OCI-LY7 (cell line): ENCODE data around the gene RPS3A. TPM values are rescaled to one million over a fixed set of nuclear protein-coding genes. Genes with fewer than 3 reads are reported as not detected.

Experiments
- BruUV-seq: library from RNA; stranded (reverse); fragments of 400-500 nt; replicated peaks from 2 replicates; lab custom pipeline; 2021; lab: Mats Ljungman, UMichigan
- CTCF ChIA-PET: fragments of 300-600 bp; sonication (Branson Sonifier 250); formaldehyde crosslinking; loops from one replicate; lab custom pipeline; 2022; ENCODE audit warnings: antibody characterized with exemption; ENCODE audit not compliant: unreplicated experiment; lab: Charles Lee
- POLR2A ChIA-PET: fragments of 300-600 bp; sonication (Branson Sonifier 250); formaldehyde crosslinking; loops from one replicate; lab custom pipeline; 2022; ENCODE audit warnings: antibody characterized with exemption; lab: Charles Lee
- DNase-seq: peaks from one replicate; pipeline ENCODE4 v3.0.0-alpha.2; 2015; ENCODE audit warnings: low spot score
- H2AFZ ChIP-seq: fragments of 200-600 bp; sonication (generic), shearing (Covaris generic); 2 replicates; pipeline ENCODE4 v1.6.1; 2014; ENCODE audit warnings: mild to moderate bottlenecking, antibody characterized with exemption, low read length, moderate library complexity
- H3K27ac ChIP-seq: fragments of 200-600 bp; sonication (generic); 2 replicates; pipeline ENCODE4 v1.5.1; 2014; ENCODE audit warnings: mixed run types, low read depth, mild to moderate bottlenecking, moderate library complexity, low read length, inconsistent platforms; ENCODE audit not compliant: poor library complexity, severe bottlenecking
- H3K36me3 ChIP-seq: fragments of 200-600 bp; sonication (generic); 2 replicates; pipeline ENCODE4 v1.6.1; 2014; ENCODE audit warnings: mild to moderate bottlenecking, antibody characterized with exemption, low read length, moderate library complexity, mixed read lengths; ENCODE audit not compliant: insufficient read depth
- H3K4me1 ChIP-seq: fragments of 200-600 bp; sonication (generic); 2 replicates; pipeline ENCODE4 v1.5.1; 2014; ENCODE audit warnings: mild to moderate bottlenecking, low read length; ENCODE audit not compliant: insufficient read depth, poor library complexity, severe bottlenecking
- H3K4me2 ChIP-seq: fragments of 200-600 bp; sonication (generic); 2 replicates; pipeline ENCODE4 v1.6.1; 2014; ENCODE audit warnings: mild to moderate bottlenecking, low read length
- H3K4me3 ChIP-seq: fragments of 200-600 bp; sonication (generic); 2 replicates; pipeline ENCODE4 v1.5.1; 2014; ENCODE audit warnings: mild to moderate bottlenecking, low read depth, low read length; ENCODE audit not compliant: poor library complexity, severe bottlenecking
- H3K79me2 ChIP-seq: fragments of 200-600 bp; sonication (generic); 2 replicates; pipeline ENCODE4 v1.6.1; 2016; ENCODE audit warnings: low read depth, mild to moderate bottlenecking, low read length, moderate library complexity, mixed read lengths; ENCODE audit not compliant: insufficient read depth
- H3K9me2 ChIP-seq: fragments of 200-600 bp; sonication (generic); 2 replicates; pipeline ENCODE4 v1.6.1; 2016; ENCODE audit warnings: mild to moderate bottlenecking, low read length, mixed read lengths; ENCODE audit not compliant: insufficient read depth
- H3K9me3 ChIP-seq: fragments of 200-600 bp; sonication (generic); 2 replicates; pipeline ENCODE4 v1.6.1; 2014; ENCODE audit warnings: mild to moderate bottlenecking, mixed run types, low read length, mixed read lengths
- H4K20me1 ChIP-seq: fragments of 200-600 bp; sonication (generic); 2 replicates; pipeline ENCODE4 v1.6.1; 2014; ENCODE audit warnings: mild to moderate bottlenecking, antibody characterized with exemption, low read length, moderate library complexity, mixed read lengths; ENCODE audit not compliant: insufficient read depth
- CTCF ChIP-seq: fragments of 200-600 bp; sonication (generic); conservative IDR thresholded peaks from 2 replicates; pipeline ENCODE4 v1.5.1; 2014; ENCODE audit warnings: mild to moderate bottlenecking, antibody characterized with exemption, low read length, moderate library complexity, mixed read lengths
- EZH2phosphoT487 ChIP-seq: fragments of 200-600 bp; sonication (generic); IDR thresholded peaks from 2 replicates; pipeline ENCODE4 v1.6.1; 2018; ENCODE audit warnings: low read depth, borderline replicate concordance, mild to moderate bottlenecking, mixed run types, antibody characterized with exemption, low read length, moderate library complexity, mixed read lengths
- intact Hi-C: fragments of 100-400 bp; cut with micrococcal nuclease; formaldehyde crosslinking; loops from one replicate; pipeline ENCODE4 v1.10.0; 2022; ENCODE audit not compliant: unreplicated experiment
- small RNA-seq: library from RNA; depleted of rRNA; stranded (forward); fragments of <200 nt; gene quantifications from one replicate; pipeline ENCODE3, GENCODE V24; 2014
- total RNA-seq, 2 experiments: library from RNA; depleted of rRNA in 1 of 2; stranded (reverse); fragments of >200 nt in 1 of 2; shearing (Covaris generic) in 1 of 2; gene quantifications; 2 replicates each; pipeline ENCODE4 v1.2.3, GENCODE V29; 2014 to 2022

The RPS3A gene
- total RNA-seq, 2 experiments from 2014 or later = 2,759 to 2,852 TPM

GRCh38 chr4:151153585-151153984 is 54.2 kb downstream of the RPS3A start:
- DNase-seq = no peak
- Histone ChIP-seq H4K20me1 (no peaks in the 10 kb centered on the region), H3K27ac (no peak overlapping the region), H2AFZ (no peak overlapping the region), H3K9me2 (no peaks in the 10 kb centered on the region), H3K4me3 (no peak overlapping the region), H3K9me3 (no peaks in the 10 kb centered on the region), H3K4me1 (no peaks in the 10 kb centered on the region), H3K4me2 (no peak overlapping the region), H3K79me2 (no peaks in the 10 kb centered on the region), H3K36me3 (no peaks in the 10 kb centered on the region)
- intact Hi-C loops = no loop called here
- BruUV-seq = no TSS peak
- TF ChIP-seq CTCF (no peak), EZH2phosphoT487 (no peak)
- ChIA-PET POLR2A (no interaction called here), CTCF (no interaction called here)

Small RNA genes within 50 kb of the gene (small RNA-seq; reads per million reads assigned to genes)
- gene SNORD73A (not detected), gene SNORD73B (0.47 reads per million)

Other genes with a start within 250 kb of the RPS3A start
- gene LRBA, start 84.3 kb upstream of the RPS3A start, total RNA-seq (2014; rRNA removed; shearing (Covaris generic)) = 48.9 and 60.4 TPM in 2 replicates
- 63.2 and 66.7 TPM in 2 replicates for gene LRBA, start 84.3 kb upstream of the RPS3A start, total RNA-seq (2022)
- not detected in 2 replicates for gene PRSS48, start 177.5 kb downstream of the RPS3A start, total RNA-seq (2014; rRNA removed; shearing (Covaris generic))
- gene PRSS48, start 177.5 kb downstream of the RPS3A start, total RNA-seq (2022) = not detected in 2 replicates
- not detected in 2 replicates for gene SH3D19, start 226.0 kb downstream of the RPS3A start, total RNA-seq (2014; rRNA removed; shearing (Covaris generic))
- gene SH3D19, start 226.0 kb downstream of the RPS3A start, total RNA-seq (2022) = not detected in 2 replicates